ENCODE results near the gene CACNB1. TPM values are rescaled to one million over a fixed set of nuclear protein-coding genes. Genes with fewer than 3 reads are reported as not detected.

CACNB1 gene
- total RNA-seq, 2 experiments from 2014 or later = 5.3 to 5.9 TPM

Other genes with a start within 250 kb of the CACNB1 start
- gene FBXO47, start 230.3 kb downstream of the CACNB1 start, total RNA-seq = under 1 TPM; 0.14 to 0.15 TPM
- gene PLXDC1, start 46.0 kb downstream of the CACNB1 start, total RNA-seq = 1 to 10 TPM; 1.2 to 1.4 TPM
- not detected for gene ARL5C, start 31.5 kb downstream of the CACNB1 start, total RNA-seq
- gene RPL19, start 2.6 kb upstream of the CACNB1 start, total RNA-seq = 1,000 to 10,000 TPM; 3,280 to 3,392 TPM
- gene STAC2, start 28.3 kb upstream of the CACNB1 start, total RNA-seq = not detected
- gene FBXL20, start 204.0 kb upstream of the CACNB1 start, total RNA-seq = 10 to 100 TPM; 14.2 to 15.4 TPM